ENCODE measurements around the gene SLC66A1. TPM values are rescaled to one million over a fixed set of nuclear protein-coding genes. Genes with fewer than 3 reads are reported as not detected.
"Not testable (repeated sequence)": the region's sequence is repeated elsewhere in the genome, so short reads cannot be mapped to it uniquely, and the experiment has no call there.

The SLC66A1 gene
- total RNA-seq, 2 donors from 2014 or later, result 3.3 to 3.9 TPM

DNA sequence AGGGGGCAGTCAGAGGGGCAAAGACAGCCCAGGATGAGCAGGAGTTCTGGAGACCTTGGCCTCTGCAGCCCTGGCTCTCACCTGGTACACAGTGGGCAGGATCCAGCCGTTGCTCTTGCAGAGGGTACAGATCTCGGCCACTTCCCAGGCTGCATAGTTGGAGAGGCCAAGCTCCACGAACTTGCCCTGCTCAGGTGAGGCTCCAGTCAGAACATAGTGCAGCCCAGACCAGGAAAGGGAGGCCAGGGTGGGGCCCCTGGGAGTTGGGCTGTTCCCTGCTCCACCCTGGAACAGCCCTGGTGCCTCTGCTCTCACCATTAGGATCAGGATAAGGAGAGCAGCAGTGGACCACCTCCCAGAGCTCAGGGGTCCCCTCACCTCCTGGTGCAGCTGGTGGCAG, 26.3 kb upstream of the SLC66A1 start:
- peaks cover 12% of the 10 kb centered on the region for H3K4me1 Mint-ChIP-seq
- not testable (repeated sequence) for H3K36me3 Mint-ChIP-seq (ENCODE audit: low read depth); DNase-seq; H3K9me3 ChIP-seq (ENCODE audit: control insufficient read depth, low read length, poor library complexity, severe bottlenecking); H3K4me3 Mint-ChIP-seq; ATAC-seq; H3K27ac Mint-ChIP-seq
- peaks cover 18% of the 10 kb centered on the region for H3K27me3 Mint-ChIP-seq

DNA sequence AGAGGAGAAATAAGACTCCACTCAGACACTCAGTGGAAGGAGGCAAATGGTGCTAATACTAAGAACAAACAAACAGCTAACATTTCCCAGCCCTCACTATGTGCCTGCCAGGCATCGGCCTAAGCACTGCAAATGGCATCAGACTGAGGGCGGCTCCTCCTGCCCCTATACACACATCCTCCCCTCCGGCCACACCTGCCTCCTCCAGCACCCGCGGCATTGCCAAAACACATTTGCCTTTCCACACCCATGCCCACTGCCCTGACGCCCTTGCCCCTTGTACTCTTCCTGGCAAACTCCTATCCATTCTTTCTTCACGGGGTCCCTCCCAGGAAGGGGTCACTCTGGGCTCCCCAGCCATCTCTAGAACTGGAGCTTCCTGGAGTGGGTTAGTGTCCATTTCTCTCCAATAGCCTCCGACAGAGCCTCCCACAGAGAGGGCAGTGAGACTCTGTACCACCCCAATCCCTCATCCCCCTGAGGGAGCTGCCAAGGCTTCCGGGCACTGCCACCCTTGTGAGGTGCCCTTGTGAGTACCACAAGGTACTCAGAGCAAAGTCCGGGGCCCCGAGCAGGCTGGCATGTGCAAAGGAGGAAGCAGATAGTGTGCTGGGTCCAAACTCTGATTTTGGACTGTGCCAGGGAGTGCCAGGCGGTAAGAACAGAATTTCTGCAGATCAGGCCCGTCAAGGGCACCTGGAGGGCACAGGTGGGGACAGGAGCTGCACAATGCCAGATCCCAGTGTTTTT, 24.5 kb upstream of the SLC66A1 start:
- peaks cover 2% of the 10 kb centered on the region for H3K36me3 Mint-ChIP-seq (ENCODE audit: low read depth)
- H3K27me3 Mint-ChIP-seq, result peaks cover 18% of the 10 kb centered on the region
- peaks cover 12% of the 10 kb centered on the region for H3K4me1 Mint-ChIP-seq
- ATAC-seq (no peak), DNase-seq (no peak)
- H3K27ac Mint-ChIP-seq, result no peak overlapping the region
- peak overlapping the region; percentile 78 for H3K4me3 Mint-ChIP-seq
- H3K9me3 ChIP-seq (ENCODE audit: control insufficient read depth, low read length, poor library complexity, severe bottlenecking), result no peaks in the 10 kb centered on the region

DNA sequence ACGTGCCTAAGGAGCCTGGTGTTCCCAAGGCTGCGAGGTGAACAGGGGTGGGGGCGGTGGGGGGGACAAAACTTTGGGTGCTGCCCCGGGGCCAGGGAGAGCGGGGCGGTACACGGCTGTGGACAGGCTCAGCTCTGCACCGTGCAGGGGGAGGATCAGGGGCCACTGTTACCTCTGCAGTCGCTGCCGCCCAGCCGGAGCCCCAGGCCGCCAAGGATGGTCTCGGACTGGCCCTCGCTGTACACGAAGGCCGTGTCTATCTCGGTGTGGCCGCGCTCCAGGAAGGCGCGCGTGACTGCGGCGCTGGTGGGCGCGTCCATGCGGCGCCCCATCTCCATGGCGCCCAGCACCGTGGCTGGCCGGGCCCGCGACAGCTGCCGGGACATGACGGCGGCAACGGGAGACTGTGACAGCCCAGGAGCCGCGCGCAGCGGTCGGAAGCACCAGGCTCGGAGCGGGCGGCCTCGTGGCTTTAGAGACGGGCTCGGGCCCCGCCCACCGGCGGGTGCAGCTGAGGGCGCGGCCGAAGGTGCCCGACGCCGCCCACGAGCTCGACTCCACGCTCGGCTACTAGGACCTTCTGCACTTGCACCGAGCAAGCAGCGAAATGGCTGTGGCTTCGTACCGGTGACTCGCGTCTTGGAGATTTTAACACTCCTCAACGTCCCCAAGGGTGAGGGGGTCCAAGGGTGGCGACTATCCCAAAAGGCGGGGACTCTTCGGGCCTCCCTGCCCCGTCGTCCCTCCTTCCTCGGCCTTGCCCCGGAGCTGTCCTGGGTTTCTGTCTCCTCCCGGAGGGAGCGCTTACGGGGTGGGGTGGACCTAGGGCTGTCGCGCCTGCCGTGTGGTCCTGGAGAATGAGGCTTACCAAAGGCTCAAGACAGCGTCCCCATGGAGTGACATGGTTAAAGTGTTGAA, 23.5 kb upstream of the SLC66A1 start, which contains the start of gene AKR7A3:
Gene AKR7A3 (minus strand): TSS at position 447 of the 918 bp plus-strand sequence. CDS start 61 bp downstream, at position 386.
- DNase-seq (peak; percentile 34 to 48 (median 45)), ATAC-seq (peak; percentile 97)
- H3K4me3 Mint-ChIP-seq, result peak within 1 kb of the TSS; percentile 78
- not testable (repeated sequence) for H3K9me3 ChIP-seq (ENCODE audit: control insufficient read depth, low read length, poor library complexity, severe bottlenecking); H3K36me3 Mint-ChIP-seq (ENCODE audit: low read depth)
- H3K4me1 Mint-ChIP-seq, result peaks cover 12% of the 10 kb centered on the region
- H3K27me3 Mint-ChIP-seq, result peaks cover 18% of the 10 kb centered on the region
- H3K27ac Mint-ChIP-seq, result peak within 1 kb of the TSS; percentile 53

DNA sequence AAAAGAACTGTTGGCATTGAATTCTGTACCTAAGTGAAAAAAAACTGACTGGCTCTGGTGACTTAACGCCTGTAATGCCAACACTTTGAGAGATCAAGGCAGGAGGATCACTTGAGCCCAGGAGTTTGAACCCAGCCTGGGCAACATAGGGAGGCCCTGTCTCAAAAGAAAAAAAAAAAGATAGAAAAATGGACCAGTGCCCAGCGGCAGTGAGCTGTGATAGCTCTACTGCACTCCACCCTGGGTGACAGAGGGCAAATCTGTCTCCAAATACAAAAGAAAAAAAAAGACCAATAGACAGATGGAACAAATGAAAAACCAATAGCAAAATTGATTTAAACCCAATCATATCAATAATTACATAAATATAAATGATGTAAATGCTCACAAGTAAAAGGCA, 22.9 kb upstream of the SLC66A1 start:
- Mint-ChIP-seq H3K4me3 (peak overlapping the region; percentile 71), H3K36me3 (ENCODE audit: low read depth) (peaks cover 2% of the 10 kb centered on the region), H3K27me3 (peaks cover 18% of the 10 kb centered on the region), H3K4me1 (peaks cover 12% of the 10 kb centered on the region), H3K27ac (peak overlapping the region; percentile 53)
- no peak for DNase-seq
- no peak for ATAC-seq
- no peaks in the 10 kb centered on the region for H3K9me3 ChIP-seq (ENCODE audit: control insufficient read depth, low read length, poor library complexity, severe bottlenecking)

DNA sequence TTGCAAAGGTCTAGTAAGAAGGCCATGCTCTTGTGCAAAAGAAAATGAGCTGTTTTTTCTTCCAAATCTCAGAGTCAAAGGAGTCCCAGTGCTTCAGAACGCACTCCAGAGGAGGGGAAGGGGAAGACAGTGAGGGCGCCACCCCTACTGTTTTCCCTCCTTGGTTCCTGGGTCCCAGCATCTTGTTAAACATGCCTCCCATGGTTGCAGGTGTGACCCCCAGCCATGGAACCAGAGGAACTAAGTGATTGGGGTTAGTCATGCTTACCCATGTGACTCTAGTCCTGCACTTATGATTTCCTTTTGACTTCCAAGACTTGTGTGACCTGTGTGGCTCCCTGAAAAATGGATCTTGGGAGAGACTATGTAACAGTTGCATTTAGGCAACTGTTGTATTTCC, 17.5 kb upstream of the SLC66A1 start:
- Mint-ChIP-seq H3K36me3 (ENCODE audit: low read depth) (peaks cover 2% of the 10 kb centered on the region), H3K4me1 (no peaks in the 10 kb centered on the region), H3K27me3 (peaks cover 3% of the 10 kb centered on the region), H3K27ac (no peak overlapping the region), H3K4me3 (no peak overlapping the region)
- no peak for DNase-seq
- ATAC-seq, result no peak
- no peaks in the 10 kb centered on the region for H3K9me3 ChIP-seq (ENCODE audit: control insufficient read depth, low read length, poor library complexity, severe bottlenecking)

DNA sequence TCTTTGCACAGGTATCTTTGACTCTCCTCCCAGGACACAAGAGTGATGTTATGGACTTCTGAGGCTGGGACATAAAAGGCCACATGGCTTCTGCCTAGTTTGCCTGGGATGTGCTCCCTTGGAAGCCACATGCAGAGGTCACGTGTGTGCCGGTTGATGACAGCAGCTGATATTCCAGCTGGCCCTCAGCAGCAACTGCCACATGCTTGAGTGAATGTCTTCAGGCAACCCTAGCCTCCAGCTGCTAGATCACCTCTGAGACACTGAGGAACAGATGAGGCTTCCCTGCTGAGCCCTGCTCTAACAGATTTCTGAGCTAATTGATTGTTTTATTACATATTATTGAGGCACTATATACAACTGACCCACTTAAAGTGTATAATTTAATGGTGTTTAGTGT, 11.9 kb upstream of the SLC66A1 start:
- ATAC-seq, result no peak
- H3K27ac Mint-ChIP-seq, result no peak overlapping the region
- H3K27me3 Mint-ChIP-seq, result no peaks in the 10 kb centered on the region
- no peaks in the 10 kb centered on the region for H3K4me1 Mint-ChIP-seq
- H3K9me3 ChIP-seq (ENCODE audit: control insufficient read depth, low read length, poor library complexity, severe bottlenecking), result no peaks in the 10 kb centered on the region
- no peak overlapping the region for H3K4me3 Mint-ChIP-seq
- no peak for DNase-seq
- H3K36me3 Mint-ChIP-seq (ENCODE audit: low read depth), result no peaks in the 10 kb centered on the region

DNA sequence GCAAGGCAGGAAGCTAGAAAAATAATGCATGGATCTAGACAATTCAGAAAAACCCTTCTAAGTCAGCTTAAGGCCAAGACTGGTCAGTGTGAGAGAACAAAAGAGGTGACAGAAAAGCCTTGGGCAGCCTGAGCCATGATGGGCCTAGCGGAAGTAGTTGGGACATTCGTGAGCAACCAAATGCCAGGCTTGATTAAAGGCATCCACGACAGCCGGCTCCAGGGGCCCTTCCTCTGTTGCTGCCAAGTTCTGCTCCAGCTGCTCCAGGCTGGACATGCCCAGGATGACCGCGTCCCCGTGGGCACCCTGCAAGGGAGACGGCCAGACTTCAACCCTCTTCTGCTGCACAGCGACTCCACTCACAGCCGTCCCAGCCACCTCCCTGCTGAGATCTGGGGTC, 8.0 kb upstream of the SLC66A1 start:
- not testable (repeated sequence) for DNase-seq, H3K27ac Mint-ChIP-seq

DNA sequence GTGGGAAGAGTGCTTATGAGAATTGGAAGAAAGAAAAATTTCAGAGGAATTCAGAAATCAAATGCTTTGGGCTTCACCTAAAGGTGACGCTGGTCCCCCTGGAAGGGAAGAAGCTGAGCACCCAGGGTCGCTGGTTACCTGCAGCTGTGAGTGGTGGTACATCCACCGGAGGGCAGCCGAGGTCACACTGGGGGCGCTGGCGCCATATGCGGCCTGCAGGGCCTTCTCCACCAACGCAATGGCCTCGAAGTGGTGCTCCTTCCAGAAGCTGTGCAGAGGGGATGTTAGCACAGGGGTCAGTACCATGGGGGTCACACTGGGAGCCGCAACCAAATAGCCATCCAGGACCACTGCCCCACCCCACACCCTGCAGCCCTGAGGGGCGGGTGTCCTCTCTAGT, 6.2 kb upstream of the SLC66A1 start:
- no peak for ATAC-seq
- H3K27me3 Mint-ChIP-seq, result no peaks in the 10 kb centered on the region
- no peaks in the 10 kb centered on the region for H3K9me3 ChIP-seq (ENCODE audit: control insufficient read depth, low read length, poor library complexity, severe bottlenecking)
- H3K27ac Mint-ChIP-seq, result no peak overlapping the region
- H3K36me3 Mint-ChIP-seq (ENCODE audit: low read depth), result peaks cover 6% of the 10 kb centered on the region
- H3K4me3 Mint-ChIP-seq, result no peak overlapping the region
- DNase-seq, result no peak
- H3K4me1 Mint-ChIP-seq, result peaks cover 13% of the 10 kb centered on the region

More for the DNA sequence above, 8.0 kb upstream of the SLC66A1 start:
- ATAC-seq; H3K27me3 Mint-ChIP-seq; H3K9me3 ChIP-seq (ENCODE audit: control insufficient read depth, low read length, poor library complexity, severe bottlenecking); H3K4me1 Mint-ChIP-seq; H3K36me3 Mint-ChIP-seq (ENCODE audit: low read depth); H3K4me3 Mint-ChIP-seq: not testable (repeated sequence)

DNA sequence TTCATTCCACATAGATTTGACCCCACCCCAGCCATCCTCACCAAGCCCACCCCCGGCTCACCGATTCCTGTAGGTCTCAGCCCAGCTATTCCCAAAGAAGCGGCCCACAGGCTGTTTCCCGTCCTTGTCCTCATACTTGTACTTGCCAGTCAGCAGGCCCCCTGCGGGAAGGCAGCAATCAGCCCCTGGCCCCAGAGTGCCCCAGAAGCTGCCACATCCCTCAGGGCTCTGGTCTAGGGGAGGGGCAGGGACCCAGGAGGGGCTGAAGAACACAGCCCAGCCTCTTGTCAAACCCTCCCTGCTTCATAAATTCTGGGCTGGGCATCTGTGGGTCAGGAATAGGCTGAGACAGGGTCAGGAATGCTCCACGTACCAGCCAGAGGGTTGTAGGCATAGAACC, 5.2 kb upstream of the SLC66A1 start:
- DNase-seq, result no peak
- H3K4me3 Mint-ChIP-seq, result no peak overlapping the region
- peaks cover 9% of the 10 kb centered on the region for H3K36me3 Mint-ChIP-seq (ENCODE audit: low read depth)

DNA sequence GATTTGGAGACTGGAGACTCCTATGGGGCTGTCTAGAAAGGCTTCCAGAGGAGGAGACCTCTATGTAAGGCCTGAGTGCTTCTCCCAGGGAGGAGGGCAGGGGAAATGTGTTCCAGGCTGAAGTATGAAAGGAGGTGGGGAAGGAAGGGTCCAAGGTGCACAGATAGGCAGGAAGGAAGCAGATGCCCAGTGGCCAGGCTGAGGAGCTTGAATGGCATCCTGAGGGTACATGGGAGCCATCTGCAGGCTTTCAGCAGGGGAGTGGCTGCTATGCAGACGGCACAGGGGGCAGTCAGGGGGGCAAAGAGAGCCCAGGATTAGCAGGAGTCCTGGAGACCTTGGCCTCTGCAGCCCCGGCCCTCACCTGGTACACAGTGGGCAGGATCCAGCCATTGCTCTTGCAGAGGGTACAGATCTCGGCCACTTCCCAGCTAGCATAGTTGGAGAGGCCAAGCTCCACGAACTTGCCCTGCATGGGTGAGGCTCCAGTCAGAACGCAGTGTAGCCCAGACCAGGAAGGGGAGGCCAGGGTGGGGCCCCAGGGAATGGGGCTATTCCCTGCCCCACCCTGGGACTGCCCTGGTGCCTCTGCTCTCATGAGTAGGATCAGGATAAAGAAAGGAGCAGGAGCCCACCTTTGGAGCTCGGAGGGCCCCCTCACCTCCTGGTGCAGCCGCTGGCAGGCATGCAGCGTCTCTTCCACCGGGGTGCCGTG, 4.2 kb upstream of the SLC66A1 start:
- Mint-ChIP-seq H3K4me3 (no peak overlapping the region), H3K27ac (peak overlapping the region; percentile 43), H3K27me3 (no peaks in the 10 kb centered on the region), H3K36me3 (ENCODE audit: low read depth) (peaks cover 9% of the 10 kb centered on the region), H3K4me1 (peaks cover 21% of the 10 kb centered on the region)
- H3K9me3 ChIP-seq (ENCODE audit: control insufficient read depth, low read length, poor library complexity, severe bottlenecking), result no peaks in the 10 kb centered on the region
- DNase-seq (no peak), ATAC-seq (no peak)

More for the DNA sequence above, 5.2 kb upstream of the SLC66A1 start:
- Mint-ChIP-seq H3K4me1 (peaks cover 18% of the 10 kb centered on the region), H3K27me3 (no peaks in the 10 kb centered on the region), H3K27ac (no peak overlapping the region)
- no peaks in the 10 kb centered on the region for H3K9me3 ChIP-seq (ENCODE audit: control insufficient read depth, low read length, poor library complexity, severe bottlenecking)
- ATAC-seq, result no peak

DNA sequence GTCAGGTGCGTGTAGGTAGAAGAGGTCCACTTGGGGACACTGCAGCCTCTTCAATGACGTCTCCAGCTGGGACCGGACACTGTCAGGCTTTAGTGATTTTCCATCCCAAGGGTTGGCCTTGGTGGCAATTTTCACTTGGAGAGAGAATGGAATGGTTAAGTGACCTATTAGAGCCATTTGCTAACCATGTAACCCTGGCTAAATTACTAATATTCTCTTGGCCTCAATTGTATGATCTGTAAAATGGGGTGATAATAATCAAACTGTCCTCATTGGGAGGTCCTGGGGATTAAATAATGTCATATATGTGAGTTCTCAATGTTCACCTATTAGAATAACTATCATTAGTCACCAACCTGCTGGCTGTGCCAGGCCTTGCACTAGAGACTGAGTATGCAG, 3.6 kb upstream of the SLC66A1 start:
- no peak overlapping the region for H3K4me3 Mint-ChIP-seq
- H3K4me1 Mint-ChIP-seq, result peaks cover 27% of the 10 kb centered on the region

DNA sequence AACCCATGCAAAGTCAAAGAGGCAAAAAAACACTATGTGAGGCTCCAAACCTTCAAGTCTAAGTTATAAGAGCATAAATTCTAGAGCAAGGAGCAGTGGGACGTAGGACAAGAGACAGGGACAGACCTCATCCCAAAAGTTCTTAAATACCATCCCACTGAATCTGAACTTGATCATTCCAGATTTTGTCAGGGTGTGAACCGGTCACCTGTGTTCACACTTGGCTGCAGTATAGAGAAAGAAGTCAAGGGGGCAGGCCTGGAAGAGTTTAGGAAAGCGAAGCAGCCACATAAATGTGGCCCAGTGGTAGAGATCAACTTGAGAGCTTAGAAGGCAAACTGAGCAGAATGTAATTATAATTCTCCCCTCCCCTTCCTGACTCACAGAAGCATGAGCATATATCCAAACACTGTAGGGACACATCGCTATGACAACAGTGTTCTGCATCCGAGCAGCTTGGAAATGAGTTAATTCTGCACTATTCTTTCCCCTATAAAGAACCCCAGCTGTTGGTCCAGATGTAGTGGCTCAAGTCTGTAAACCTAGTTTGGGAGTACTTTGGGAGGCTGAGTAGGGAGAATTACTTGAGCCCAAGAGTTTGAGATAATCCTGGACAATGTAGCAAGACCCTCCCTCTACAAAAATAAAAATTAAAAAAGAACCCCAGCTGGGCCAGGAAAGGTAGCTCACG, 2.9 kb upstream of the SLC66A1 start:
- Mint-ChIP-seq H3K36me3 (ENCODE audit: low read depth) (peaks cover 9% of the 10 kb centered on the region), H3K4me3 (no peak overlapping the region), H3K27ac (peak overlapping the region; percentile 79), H3K4me1 (peaks cover 29% of the 10 kb centered on the region), H3K27me3 (no peaks in the 10 kb centered on the region)
- ATAC-seq, result no peak
- no peak for DNase-seq
- no peaks in the 10 kb centered on the region for H3K9me3 ChIP-seq (ENCODE audit: control insufficient read depth, low read length, poor library complexity, severe bottlenecking)

More for the DNA sequence above, 3.6 kb upstream of the SLC66A1 start:
- Mint-ChIP-seq H3K36me3 (ENCODE audit: low read depth) (peaks cover 9% of the 10 kb centered on the region), H3K27ac (peak overlapping the region; percentile 79), H3K27me3 (no peaks in the 10 kb centered on the region)
- H3K9me3 ChIP-seq (ENCODE audit: control insufficient read depth, low read length, poor library complexity, severe bottlenecking), result no peaks in the 10 kb centered on the region
- DNase-seq, result no peak
- ATAC-seq, result no peak
